T-helper 1 cell treated with Interleukin-12 subunit alpha and Interleukin-12 subunit beta and Interleukin-4 antibody, amounts not matched to agents 30 μg/mL and 1 μg/mL, for 36 hours (primary cell): Measurements from ENCODE around the gene DLGAP4.
"Not testable (repeated sequence)": the region's sequence is repeated elsewhere in the genome, so short reads cannot be mapped to it uniquely, and the experiment has no call there.

Source experiments
- H3K27ac Mint-ChIP-seq: one replicate; pipeline ENCODE4 v1.8.0; 2021; ENCODE audit warnings: mild to moderate bottlenecking, mixed read lengths
- H3K27me3 Mint-ChIP-seq: one replicate; pipeline ENCODE4 v1.8.0; 2021; ENCODE audit warnings: low read depth, mixed read lengths
- H3K36me3 Mint-ChIP-seq: one replicate; pipeline ENCODE4 v1.8.0; 2021; ENCODE audit warnings: low read depth, mixed read lengths
- H3K4me1 Mint-ChIP-seq: one replicate; pipeline ENCODE4 v1.8.0; 2021; ENCODE audit warnings: low read depth, mixed read lengths
- H3K4me3 Mint-ChIP-seq: one replicate; pipeline ENCODE4 v1.8.0; 2021; ENCODE audit warnings: mild to moderate bottlenecking, moderate library complexity, mixed read lengths
- H3K9me3 Mint-ChIP-seq: one replicate; pipeline ENCODE4 v1.8.0; 2021; ENCODE audit warnings: mixed read lengths

Gene DLGAP4

DNA sequence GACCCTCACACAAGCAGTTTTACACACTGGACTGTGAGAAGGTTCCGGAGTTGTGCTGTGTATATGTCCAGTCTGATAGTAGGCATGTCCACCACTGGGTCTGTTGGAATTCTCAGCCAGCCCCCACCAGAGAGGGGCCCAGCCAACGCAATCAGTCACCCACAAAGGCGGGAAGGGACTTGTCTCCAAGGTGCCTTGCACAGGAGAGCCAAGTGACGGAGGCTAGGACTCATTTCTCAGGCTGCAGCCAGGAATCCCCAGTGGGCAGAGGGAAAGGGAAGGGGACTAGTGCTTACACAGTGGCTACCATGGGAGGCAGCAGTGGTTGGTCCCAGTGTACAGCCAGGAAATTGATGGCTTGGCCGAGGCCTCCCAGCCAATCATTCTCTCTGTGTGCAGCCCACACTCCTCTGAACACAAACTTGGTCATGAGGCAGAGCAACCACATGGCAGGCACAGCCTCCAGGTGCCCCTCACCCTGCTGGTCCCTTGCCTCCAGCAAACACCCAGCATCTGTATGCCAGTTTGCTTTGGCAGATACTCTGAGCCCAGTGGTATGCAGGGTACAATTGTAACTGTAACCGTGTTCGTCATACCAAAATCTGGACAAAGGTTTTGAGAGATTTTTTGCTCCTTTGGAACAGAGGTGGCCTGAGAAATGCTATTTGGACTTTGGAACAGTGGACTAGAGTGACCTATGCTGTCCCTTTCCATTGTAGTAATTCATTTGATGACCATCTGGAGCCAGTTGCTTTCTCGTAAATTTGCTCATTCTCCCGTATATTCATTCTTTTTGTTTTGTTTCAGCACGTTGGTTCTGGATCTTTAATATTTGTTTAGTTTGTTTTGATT lies 162.2 kb downstream of the DLGAP4 start:
- Mint-ChIP-seq H3K9me3 (no peaks in the 10 kb centered on the region), H3K27ac (peak overlapping the region; percentile 84), H3K27me3 (no peaks in the 10 kb centered on the region), H3K4me3 (peak overlapping the region; percentile 19), H3K4me1 (peaks cover 63% of the 10 kb centered on the region), H3K36me3 (peaks cover 11% of the 10 kb centered on the region)

DNA sequence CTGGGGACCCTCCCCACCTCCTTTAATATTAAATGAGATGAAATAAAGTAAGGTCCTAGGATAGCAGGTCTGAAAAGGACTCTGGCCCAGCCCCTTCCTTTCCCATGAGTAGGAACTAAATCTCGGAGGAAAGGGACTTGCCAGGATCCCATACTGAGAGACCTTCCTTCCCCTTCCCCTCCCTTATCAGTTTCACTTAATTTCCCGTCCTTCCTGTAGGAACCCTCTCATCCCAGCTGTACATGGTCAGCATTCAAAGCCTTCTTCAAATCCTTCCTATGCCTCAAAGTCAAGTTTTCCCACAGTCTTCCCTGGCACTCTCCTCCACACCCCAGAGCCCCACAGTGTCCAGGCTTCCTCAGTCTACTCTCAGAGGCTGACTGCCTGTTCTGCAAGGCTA lies 163.8 kb downstream of the DLGAP4 start:
- Mint-ChIP-seq H3K27me3 (no peaks in the 10 kb centered on the region), H3K27ac (no peak overlapping the region), H3K4me1 (peaks cover 67% of the 10 kb centered on the region), H3K4me3 (no peak overlapping the region), H3K9me3 (no peaks in the 10 kb centered on the region), H3K36me3 (peaks cover 11% of the 10 kb centered on the region)

DNA sequence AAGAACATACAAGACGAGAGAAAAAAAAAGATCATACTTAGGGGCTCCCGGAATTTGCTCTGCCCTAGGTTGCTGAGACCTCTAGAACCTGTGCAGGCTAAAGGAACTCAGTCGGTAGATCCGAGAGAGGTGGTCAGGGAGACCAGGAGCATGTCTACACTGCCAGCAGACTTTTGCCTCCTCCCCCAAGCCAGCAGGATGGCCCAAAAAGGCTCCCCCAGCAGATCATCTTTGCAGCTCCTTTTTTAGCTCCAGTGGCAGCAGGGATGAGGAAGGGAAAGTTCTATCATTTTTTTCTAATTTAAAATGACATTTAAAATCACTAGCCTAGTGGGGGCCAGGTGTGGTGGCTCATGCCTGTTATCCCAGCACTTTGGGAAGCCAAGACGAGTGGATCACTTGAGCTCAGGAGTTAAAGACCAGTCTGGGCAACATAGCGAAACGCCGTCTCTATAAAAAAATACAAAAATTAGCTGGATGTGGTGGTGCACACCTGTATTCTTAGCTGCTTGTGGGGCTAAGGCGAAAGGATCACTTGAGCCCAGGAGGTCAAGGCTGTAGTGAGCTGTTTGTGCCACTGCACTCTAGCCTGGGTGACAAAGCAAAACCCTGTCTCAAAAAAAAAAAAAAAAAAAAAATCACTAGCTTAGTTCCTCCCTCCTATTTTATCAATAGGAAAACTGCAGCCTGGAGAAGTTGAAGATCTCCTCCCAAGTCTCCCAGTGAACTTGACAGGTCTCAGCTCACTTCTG lies 165.9 kb downstream of the DLGAP4 start:
- H3K27ac Mint-ChIP-seq = peak overlapping the region; percentile 90
- H3K4me3 Mint-ChIP-seq = peak overlapping the region; percentile 77
- H3K4me1 Mint-ChIP-seq = peaks cover 47% of the 10 kb centered on the region

GRCh38 chr20:36472637-36473090 lies 166.5 kb downstream of the DLGAP4 start:
- Mint-ChIP-seq H3K27ac (peak overlapping the region; percentile 90), H3K4me3 (peak overlapping the region; percentile 77), H3K27me3 (no peaks in the 10 kb centered on the region), H3K9me3 (no peaks in the 10 kb centered on the region), H3K4me1 (peaks cover 41% of the 10 kb centered on the region), H3K36me3 (peaks cover 12% of the 10 kb centered on the region)

More for the DNA sequence above, 165.9 kb downstream of the DLGAP4 start:
- Mint-ChIP-seq H3K36me3 (peaks cover 12% of the 10 kb centered on the region), H3K9me3 (no peaks in the 10 kb centered on the region), H3K27me3 (no peaks in the 10 kb centered on the region)

DNA sequence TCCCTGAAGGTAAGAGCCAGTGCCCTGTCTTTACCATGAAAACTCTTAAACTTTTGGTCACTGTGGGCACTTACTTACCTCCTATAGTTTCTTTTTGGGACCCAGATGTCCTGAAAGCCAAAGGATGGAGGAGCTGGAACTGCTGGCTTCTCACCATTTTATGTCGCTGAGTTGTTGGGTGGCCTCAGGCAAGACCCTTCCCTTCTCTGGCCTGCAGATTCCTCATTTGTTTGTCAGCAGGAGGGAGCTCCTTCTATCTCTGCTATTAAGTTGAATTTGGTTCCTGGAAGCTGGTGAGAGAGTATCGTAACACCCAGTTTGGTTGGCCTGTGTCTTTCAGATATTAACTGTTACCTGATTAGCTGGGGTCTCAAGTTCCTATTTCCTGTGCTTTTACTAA lies 167.0 kb downstream of the DLGAP4 start:
- Mint-ChIP-seq H3K4me3 (peak overlapping the region; percentile 34), H3K27ac (peak overlapping the region; percentile 57)

GRCh38 chr20:36474563-36474962 lies 168.4 kb downstream of the DLGAP4 start:
- no peaks in the 10 kb centered on the region for H3K9me3 Mint-ChIP-seq
- H3K27ac Mint-ChIP-seq = no peak overlapping the region
- H3K36me3 Mint-ChIP-seq = peaks cover 13% of the 10 kb centered on the region
- H3K27me3 Mint-ChIP-seq = no peaks in the 10 kb centered on the region
- peaks cover 33% of the 10 kb centered on the region for H3K4me1 Mint-ChIP-seq
- H3K4me3 Mint-ChIP-seq = no peak overlapping the region

More for the DNA sequence above, 167.0 kb downstream of the DLGAP4 start:
- H3K9me3 Mint-ChIP-seq = no peaks in the 10 kb centered on the region
- peaks cover 15% of the 10 kb centered on the region for H3K36me3 Mint-ChIP-seq
- H3K27me3 Mint-ChIP-seq = no peaks in the 10 kb centered on the region
- H3K4me1 Mint-ChIP-seq = peaks cover 37% of the 10 kb centered on the region

DNA sequence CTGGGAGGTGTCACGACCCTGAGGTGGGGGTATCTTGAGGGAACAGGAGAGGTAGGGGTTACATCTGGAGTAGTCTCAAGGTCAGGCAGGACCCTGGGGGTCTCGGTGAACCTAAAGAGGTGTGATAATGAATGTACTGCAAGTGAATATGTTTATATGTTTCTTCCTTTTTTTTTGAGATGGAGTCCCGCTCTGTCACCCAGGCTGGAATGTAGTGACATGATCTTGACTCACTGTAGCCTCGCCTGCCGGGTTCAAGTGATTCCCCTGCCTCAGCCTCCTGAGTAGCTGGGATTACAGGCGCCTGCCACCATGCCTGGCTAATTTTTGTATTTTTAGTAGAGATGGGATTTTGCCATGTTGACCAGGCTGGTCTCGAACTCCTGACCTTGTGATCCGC lies 168.9 kb downstream of the DLGAP4 start:
- H3K4me3 Mint-ChIP-seq, H3K27me3 Mint-ChIP-seq, H3K27ac Mint-ChIP-seq, H3K9me3 Mint-ChIP-seq: not testable (repeated sequence)
- Mint-ChIP-seq H3K36me3 (peaks cover 13% of the 10 kb centered on the region), H3K4me1 (peaks cover 32% of the 10 kb centered on the region)

- peaks cover 27% of the 10 kb centered on the region for H3K4me1 Mint-ChIP-seq
- no peak overlapping the region for H3K27ac Mint-ChIP-seq
- H3K36me3 Mint-ChIP-seq = peaks cover 9% of the 10 kb centered on the region
Measured at GRCh38 chr20:36477475-36477874, 171.3 kb downstream of the DLGAP4 start.

GRCh38 chr20:36478137-36478905 lies 172.2 kb downstream of the DLGAP4 start:
- Mint-ChIP-seq H3K27ac (no peak overlapping the region), H3K27me3 (no peaks in the 10 kb centered on the region), H3K9me3 (no peaks in the 10 kb centered on the region), H3K4me3 (no peak overlapping the region), H3K4me1 (peaks cover 22% of the 10 kb centered on the region), H3K36me3 (peaks cover 8% of the 10 kb centered on the region)

More at GRCh38 chr20:36477475-36477874, 171.3 kb downstream of the DLGAP4 start:
- Mint-ChIP-seq H3K4me3 (no peak overlapping the region), H3K27me3 (no peaks in the 10 kb centered on the region), H3K9me3 (no peaks in the 10 kb centered on the region)

DNA sequence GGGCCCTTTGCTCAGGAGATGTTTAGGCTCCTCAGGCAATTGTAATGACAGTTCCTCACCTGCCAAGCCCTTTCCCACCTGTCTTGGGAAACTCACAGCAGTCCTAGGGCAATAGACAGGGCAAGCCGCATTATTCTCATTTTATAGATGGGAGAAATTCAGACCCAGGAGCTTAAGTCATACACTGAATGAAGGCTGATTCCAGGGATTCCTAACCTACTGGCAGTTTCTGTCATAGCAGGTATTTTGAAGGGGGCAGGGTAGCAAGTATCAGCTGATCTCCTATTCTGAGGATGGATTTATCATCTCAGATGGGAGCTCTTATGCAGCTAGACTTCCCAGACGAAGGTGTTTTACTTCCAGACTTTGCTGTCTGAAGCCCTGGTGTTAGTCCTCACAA lies 173.8 kb downstream of the DLGAP4 start:
- H3K36me3 Mint-ChIP-seq = peaks cover 8% of the 10 kb centered on the region
- peaks cover 13% of the 10 kb centered on the region for H3K4me1 Mint-ChIP-seq
- no peaks in the 10 kb centered on the region for H3K27me3 Mint-ChIP-seq
- no peaks in the 10 kb centered on the region for H3K9me3 Mint-ChIP-seq
- H3K4me3 Mint-ChIP-seq = no peak overlapping the region
- no peak overlapping the region for H3K27ac Mint-ChIP-seq

GRCh38 chr20:36480456-36481048 lies 174.4 kb downstream of the DLGAP4 start:
- H3K27me3 Mint-ChIP-seq = no peaks in the 10 kb centered on the region
- peaks cover 8% of the 10 kb centered on the region for H3K36me3 Mint-ChIP-seq
- H3K4me3 Mint-ChIP-seq = no peak overlapping the region
- no peak overlapping the region for H3K27ac Mint-ChIP-seq
- H3K4me1 Mint-ChIP-seq = peaks cover 13% of the 10 kb centered on the region
- H3K9me3 Mint-ChIP-seq = no peaks in the 10 kb centered on the region

DNA sequence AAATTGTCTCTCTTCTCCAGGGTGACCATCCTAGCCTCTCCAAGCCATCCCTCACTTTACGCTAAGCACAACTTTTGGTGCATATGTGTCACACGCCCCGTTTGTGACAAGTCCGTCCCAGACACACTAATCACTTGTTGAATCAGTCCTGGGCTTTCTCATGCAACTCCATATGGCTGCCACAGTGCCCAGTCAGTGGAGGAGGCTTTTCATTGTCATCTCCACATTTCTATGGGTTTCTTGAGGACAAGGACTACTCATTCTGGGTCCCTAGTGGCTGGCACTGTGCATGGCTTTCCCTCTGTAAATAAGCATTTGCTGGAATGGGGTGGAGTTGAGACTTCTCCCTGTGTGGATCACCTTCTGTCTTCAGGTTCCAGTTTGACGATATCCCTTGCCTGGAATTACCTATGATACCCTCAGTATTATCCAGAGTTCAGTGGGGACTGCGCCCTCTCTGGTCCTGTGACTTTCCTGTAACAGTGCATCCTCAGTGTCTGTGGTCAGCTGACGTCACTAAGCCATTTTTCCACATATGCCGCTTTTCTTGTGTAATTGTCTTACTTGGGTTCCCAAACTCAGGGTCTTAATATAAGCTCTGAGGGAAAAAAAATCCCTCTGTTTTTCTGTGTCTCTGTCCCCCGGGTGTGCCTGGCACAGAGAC lies 175.4 kb downstream of the DLGAP4 start:
- H3K4me3 Mint-ChIP-seq = no peak overlapping the region
- peaks cover 7% of the 10 kb centered on the region for H3K36me3 Mint-ChIP-seq
- H3K9me3 Mint-ChIP-seq = no peaks in the 10 kb centered on the region
- peaks cover 13% of the 10 kb centered on the region for H3K4me1 Mint-ChIP-seq
- H3K27me3 Mint-ChIP-seq = no peaks in the 10 kb centered on the region
- H3K27ac Mint-ChIP-seq = no peak overlapping the region

GRCh38 chr20:36482044-36482473 lies 175.9 kb downstream of the DLGAP4 start:
- Mint-ChIP-seq H3K9me3 (no peaks in the 10 kb centered on the region), H3K4me3 (no peak overlapping the region), H3K4me1 (peaks cover 13% of the 10 kb centered on the region), H3K27ac (no peak overlapping the region), H3K27me3 (no peaks in the 10 kb centered on the region), H3K36me3 (peaks cover 9% of the 10 kb centered on the region)
